ENCODE results near the gene ADCY1.

The ADCY1 gene

GRCh38 chr7:45653209-45653907, 79.2 kb downstream of the ADCY1 start:
- no peak for DNase-seq

GRCh38 chr7:45654341-45654740, 80.2 kb downstream of the ADCY1 start:
- DNase-seq: no peak

- no peak for DNase-seq
Measured at GRCh38 chr7:45655539-45655938, 81.4 kb downstream of the ADCY1 start.

- no peak for DNase-seq
Measured at GRCh38 chr7:45656431-45656830, 82.3 kb downstream of the ADCY1 start.

GRCh38 chr7:45657136-45657889, 83.1 kb downstream of the ADCY1 start:
- no peak for DNase-seq

GRCh38 chr7:45657890-45658715, 83.9 kb downstream of the ADCY1 start:
- no peak for DNase-seq

- no peak for DNase-seq
Measured at GRCh38 chr7:45658716-45659495, 84.7 kb downstream of the ADCY1 start.

GRCh38 chr7:45659496-45660139, 85.5 kb downstream of the ADCY1 start:
- no peak for DNase-seq

GRCh38 chr7:45660201-45660900, 86.2 kb downstream of the ADCY1 start:
- DNase-seq: no peak

GRCh38 chr7:45660901-45661211, 86.7 kb downstream of the ADCY1 start:
- DNase-seq: no peak

- DNase-seq: no peak
Measured at GRCh38 chr7:45661302-45661995, 87.3 kb downstream of the ADCY1 start.

GRCh38 chr7:45662018-45662417, 87.8 kb downstream of the ADCY1 start:
- DNase-seq: no peak

GRCh38 chr7:45662540-45663166, 88.5 kb downstream of the ADCY1 start:
- no peak for DNase-seq

- no peak for DNase-seq
Measured at GRCh38 chr7:45663167-45663921, 89.2 kb downstream of the ADCY1 start.

- DNase-seq: no peak
Measured at GRCh38 chr7:45663965-45664633, 89.9 kb downstream of the ADCY1 start.

- no peak for DNase-seq
Measured at GRCh38 chr7:45665172-45665571, 91.0 kb downstream of the ADCY1 start.

- no peak for DNase-seq
Measured at GRCh38 chr7:45670227-45670626, 96.1 kb downstream of the ADCY1 start.

- DNase-seq: no peak
Measured at GRCh38 chr7:45670717-45671116, 96.5 kb downstream of the ADCY1 start.

GRCh38 chr7:45677311-45677900, 103.2 kb downstream of the ADCY1 start:
- no peak for DNase-seq

All from CD4-positive, alpha-beta T cell treated with Interleukin-17A for 4 hours (primary cell).